Liver (tissue), 9 donors: ENCODE measurements around the gene ZNF438. TPM values are rescaled to one million over a fixed set of nuclear protein-coding genes. Genes with fewer than 3 reads are reported as not detected.

Source experiments
- DNase-seq: peaks from one replicate; pipeline ENCODE4 v3.0.0-alpha.2; 2017; ENCODE audit warnings: low spot score
- H3K27ac ChIP-seq, 2 donors: one replicate each; pipeline ENCODE4 v1.7.0; 2013; ENCODE audit warnings: inconsistent platforms in 2 of 2, low read length in 2 of 2, control low read depth in 1 of 2, low read depth in 1 of 2, mild to moderate bottlenecking in 1 of 2
- H3K27me3 ChIP-seq, 4 donors: one replicate each; pipeline versions ENCODE4 v1.6.1 to v1.7.0; 2013; ENCODE audit warnings: low read length in 3 of 4, inconsistent platforms in 1 of 4, mild to moderate bottlenecking in 1 of 4, moderate library complexity in 1 of 4; ENCODE audit not compliant: control insufficient read depth in 4 of 4, insufficient read depth in 4 of 4
- H3K36me3 ChIP-seq, 4 donors: one replicate each; pipeline versions ENCODE4 v1.6.1 to v1.7.0; 2013; ENCODE audit warnings: low read length in 3 of 4, mild to moderate bottlenecking in 3 of 4, low read depth in 1 of 4, moderate library complexity in 1 of 4; ENCODE audit not compliant: control insufficient read depth in 4 of 4, insufficient read depth in 3 of 4
- H3K4me1 ChIP-seq, 4 donors: one replicate each; pipeline versions ENCODE4 v1.6.1 to v1.7.0; 2013; ENCODE audit warnings: low read length in 3 of 4, mild to moderate bottlenecking in 3 of 4, moderate library complexity in 1 of 4; ENCODE audit not compliant: control insufficient read depth in 4 of 4, insufficient read depth in 4 of 4
- H3K4me3 ChIP-seq, 3 donors: one replicate each; pipeline versions ENCODE4 v1.6.1 to v1.7.0; 2013; ENCODE audit warnings: low read length in 3 of 3, control low read depth in 1 of 3, low read depth in 1 of 3, mild to moderate bottlenecking in 1 of 3
- H3K9ac ChIP-seq, 2 donors: one replicate each; pipeline ENCODE4 v1.7.0; 2013; ENCODE audit warnings: low read length in 2 of 2, mild to moderate bottlenecking in 2 of 2, moderate library complexity in 2 of 2, control low read depth in 1 of 2, low read depth in 1 of 2
- H3K9me3 ChIP-seq, 4 donors: one replicate each; pipeline versions ENCODE4 v1.6.1 to v1.7.0; 2013; ENCODE audit warnings: low read length in 3 of 4; ENCODE audit not compliant: control insufficient read depth in 4 of 4
- ATF3 ChIP-seq: IDR thresholded peaks from 2 replicates; pipeline ENCODE4 v1.6.1; 2016; ENCODE audit warnings: antibody characterized with exemption
- EGR1 ChIP-seq, 2 donors: IDR thresholded peaks; 2 replicates each; pipeline ENCODE4 v1.6.1; 2016 to 2018; ENCODE audit warnings: antibody characterized with exemption in 2 of 2, low read depth in 2 of 2
- FOXA1 ChIP-seq: IDR thresholded peaks from 2 replicates; pipeline ENCODE4 v1.6.1; 2016; ENCODE audit warnings: antibody characterized with exemption
- FOXA2 ChIP-seq: IDR thresholded peaks from 2 replicates; pipeline ENCODE4 v1.6.1; 2016; ENCODE audit warnings: antibody characterized with exemption
- GABPA ChIP-seq, 2 donors: IDR thresholded peaks in 1 of 2; conservative IDR thresholded peaks in 1 of 2; 2 replicates each; pipeline ENCODE4 v1.6.1; 2016; ENCODE audit warnings: antibody characterized with exemption in 2 of 2, mild to moderate bottlenecking in 1 of 2, moderate library complexity in 1 of 2
- HNF4A ChIP-seq, 2 donors: conservative IDR thresholded peaks; 2 replicates each; pipeline ENCODE4 v1.6.1; 2016; ENCODE audit warnings: antibody characterized with exemption in 2 of 2, mild to moderate bottlenecking in 2 of 2
- HNF4G ChIP-seq: IDR thresholded peaks from 2 replicates; pipeline ENCODE4 v1.6.1; 2016; ENCODE audit warnings: antibody characterized with exemption
- JUND ChIP-seq, 2 donors: IDR thresholded peaks; 2 replicates each; pipeline ENCODE4 v1.6.1; 2016; ENCODE audit warnings: antibody characterized with exemption in 2 of 2
- MAX ChIP-seq: IDR thresholded peaks from 2 replicates; pipeline ENCODE4 v1.6.1; 2016; ENCODE audit warnings: antibody characterized with exemption
- NR2F2 ChIP-seq: IDR thresholded peaks from 2 replicates; pipeline ENCODE4 v1.6.1; 2016; ENCODE audit warnings: antibody characterized with exemption
- RAD21 ChIP-seq, 2 donors: IDR thresholded peaks; 2 replicates each; pipeline ENCODE4 v1.6.1; 2016; ENCODE audit warnings: antibody characterized with exemption in 2 of 2, mild to moderate bottlenecking in 2 of 2
- REST ChIP-seq: IDR thresholded peaks from 2 replicates; pipeline ENCODE4 v1.6.1; 2016; ENCODE audit warnings: antibody characterized with exemption, mild to moderate bottlenecking
- RXRA ChIP-seq, 2 donors: IDR thresholded peaks; 2 replicates each; pipeline ENCODE4 v1.6.1; 2017 to 2018; ENCODE audit warnings: antibody characterized with exemption in 2 of 2, mild to moderate bottlenecking in 1 of 2
- SP1 ChIP-seq: IDR thresholded peaks from 2 replicates; pipeline ENCODE4 v1.6.1; 2018; ENCODE audit warnings: antibody characterized with exemption, mild to moderate bottlenecking
- YY1 ChIP-seq: IDR thresholded peaks from 2 replicates; pipeline ENCODE4 v1.6.1; 2016; ENCODE audit warnings: antibody characterized with exemption, mild to moderate bottlenecking
- ZBTB33 ChIP-seq: IDR thresholded peaks from 2 replicates; pipeline ENCODE4 v1.6.1; 2016; ENCODE audit warnings: antibody characterized with exemption
- WGBS: extraction: QIAGEN DNeasy Blood & Tissue Kit; methylation state at CpG from one replicate; pipeline ENCODE4 v1.1.7; 2013; 5-methylcytosine and 5-hydroxymethylcytosine counted together
- polyA plus RNA-seq, 2 donors: library from polyadenylated mRNA; stranded (reverse) in 1 of 2; unstranded in 1 of 2; fragments of 200-250 nt in 1 of 2; fragments of >200 nt in 1 of 2; fragmentation: Nextera tagmentation in 1 of 2; extraction: Ambion mirVana in 1 of 2; gene quantifications; one replicate each; pipeline versions ENCODE4 v1.2.1 to v1.2.3, GENCODE V29; 2013 to 2015
- total RNA-seq, 2 donors: library from RNA; depleted of rRNA; stranded (reverse); fragments of >200 nt; gene quantifications; one replicate each; pipeline ENCODE4 v1.2.3, GENCODE V29; 2014
- donor health status: healthy.
- donor health status: healthy.
- donor health status: healthy.
- donor health status: healthy.
- donor health status: healthy.

ZNF438 gene
- total and polyA plus RNA-seq, 4 donors = 1.9 to 2.9 (median 2.2) TPM

- TF ChIP-seq HNF4A (conservative IDR thresholded peaks at IDR 0.05) (no peak), SP1 (no peak), FOXA1 (no peak), YY1 (no peak), ZBTB33 (no peak)
Measured at GRCh38 chr10:30893208-30893607, 138.5 kb downstream of the ZNF438 start (continued).

- 99% methylated on average over 1 of the region's 1 CpG for WGBS
- no peak overlapping the region for H3K27ac ChIP-seq
- no peaks in the 10 kb centered on the region for H3K27me3 ChIP-seq
- DNase-seq = no peak
- no peaks in the 10 kb centered on the region for H3K36me3 ChIP-seq
- H3K9ac ChIP-seq = no peak overlapping the region
- H3K4me3 ChIP-seq = no peak overlapping the region
- no peaks in the 10 kb centered on the region for H3K9me3 ChIP-seq
- TF ChIP-seq RAD21 (IDR thresholded peaks at IDR 0.05) = no peak
- TF ChIP-seq SP1 = no peak
- TF ChIP-seq ATF3 = no peak
- TF ChIP-seq EGR1 (IDR thresholded peaks at IDR 0.05; ENCODE audit: low read depth in 2 of 2) = no peak
- no peak for TF ChIP-seq FOXA1
- no peak for TF ChIP-seq JUND (IDR thresholded peaks at IDR 0.05)
- TF ChIP-seq HNF4A (conservative IDR thresholded peaks at IDR 0.05) = no peak
- TF ChIP-seq YY1 = no peak
- no peak for TF ChIP-seq REST
- no peak for TF ChIP-seq HNF4G
- no peak for TF ChIP-seq GABPA (IDR thresholded peaks at IDR 0.05 in 1 of 2, conservative IDR thresholded peaks at IDR 0.05 in 1 of 2)
- no peaks in the 10 kb centered on the region for H3K4me1 ChIP-seq
Measured at GRCh38 chr10:30887839-30888238, 143.8 kb downstream of the ZNF438 start.

- H3K9me3 ChIP-seq = no peaks in the 10 kb centered on the region
- H3K4me1 ChIP-seq = no peaks in the 10 kb centered on the region
- no peak overlapping the region for H3K9ac ChIP-seq
- H3K36me3 ChIP-seq = no peaks in the 10 kb centered on the region
- no peak overlapping the region for H3K4me3 ChIP-seq
- no peak overlapping the region for H3K27ac ChIP-seq
- DNase-seq = no peak
- no peaks in the 10 kb centered on the region for H3K27me3 ChIP-seq
- TF ChIP-seq EGR1 (IDR thresholded peaks at IDR 0.05; ENCODE audit: low read depth in 2 of 2) (no peak), ZBTB33 (no peak), REST (no peak), FOXA2 (no peak), MAX (no peak), HNF4G (no peak), ATF3 (no peak), HNF4A (conservative IDR thresholded peaks at IDR 0.05) (no peak), RXRA (IDR thresholded peaks at IDR 0.05) (no peak), NR2F2 (no peak), FOXA1 (no peak), SP1 (no peak)
Measured at GRCh38 chr10:30885423-30885822, 146.2 kb downstream of the ZNF438 start.
